ENCODE data around the gene SFRP4. TPM values are rescaled to one million over a fixed set of nuclear protein-coding genes. Genes with fewer than 3 reads are reported as not detected.

SFRP4 gene
- total RNA-seq, 2 experiments from 2014 or later, result not detected

DNA sequence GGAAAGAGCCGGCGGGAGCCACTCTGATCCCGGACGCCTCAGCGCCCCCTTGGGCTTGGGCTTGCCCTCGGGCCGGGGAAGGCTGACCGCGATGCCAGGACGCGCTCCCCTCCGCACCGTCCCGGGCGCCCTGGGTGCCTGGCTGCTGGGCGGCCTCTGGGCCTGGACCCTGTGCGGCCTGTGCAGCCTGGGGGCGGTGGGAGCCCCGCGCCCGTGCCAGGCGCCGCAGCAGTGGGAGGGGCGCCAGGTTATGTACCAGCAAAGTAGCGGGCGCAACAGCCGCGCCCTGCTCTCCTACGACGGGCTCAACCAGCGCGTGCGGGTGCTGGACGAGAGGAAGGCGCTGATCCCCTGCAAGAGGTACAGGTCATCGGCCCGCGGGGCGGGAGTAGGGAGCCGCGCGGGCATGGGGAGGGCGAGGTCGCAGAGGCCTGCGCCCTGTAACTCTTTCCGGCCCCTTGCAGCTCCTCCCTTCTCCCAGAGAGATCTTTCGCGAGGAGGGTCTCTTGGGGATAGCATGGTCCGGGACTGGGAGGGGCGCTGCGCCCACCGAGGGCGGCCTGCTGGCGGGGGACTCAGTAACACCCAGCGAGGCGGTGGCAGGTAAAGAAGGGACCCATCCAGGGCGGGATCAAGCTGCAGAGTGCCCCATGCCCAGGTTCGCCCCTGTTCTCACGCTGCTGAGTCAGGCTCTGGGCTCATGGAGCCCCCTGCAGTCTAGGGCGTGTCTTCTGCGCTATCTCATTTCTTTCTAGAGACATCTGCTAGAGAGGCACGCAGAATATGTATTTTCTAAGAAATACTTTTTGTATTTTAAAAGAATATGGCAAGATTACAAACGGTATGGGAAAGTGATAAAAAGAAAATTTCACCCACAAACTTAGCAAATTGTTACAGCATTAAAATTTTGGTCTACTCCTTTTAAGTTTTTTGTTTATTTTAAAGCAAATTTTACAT lies 4.5 kb upstream of the SFRP4 start:
- intact Hi-C loops (cut with micrococcal nuclease), result loop anchor here (1.0 to 10.0 kb wide), 2 partner anchors 74 to 257 kb away; partner anchors contain the start of gene STARD3NL
- Mint-ChIP-seq H3K4me1 (ENCODE audit: low read depth) (peaks cover 9% of the 10 kb centered on the region), H3K9me3 (peaks cover 4% of the 10 kb centered on the region), H3K27me3 (ENCODE audit: low read depth) (peaks cover 53% of the 10 kb centered on the region), H3K36me3 (ENCODE audit: low read depth) (no peaks in the 10 kb centered on the region), H3K27ac (no peak overlapping the region), H3K4me3 (peak overlapping the region; percentile 71)
- CTCF ChIA-PET, result interaction anchor here (0.5 to 1.1 kb wide), 3 partner anchors 12 to 474 kb away, joined by 3 read pairs; no protein-coding TSS in a partner anchor
- peak; percentile 27 for DNase-seq

DNA sequence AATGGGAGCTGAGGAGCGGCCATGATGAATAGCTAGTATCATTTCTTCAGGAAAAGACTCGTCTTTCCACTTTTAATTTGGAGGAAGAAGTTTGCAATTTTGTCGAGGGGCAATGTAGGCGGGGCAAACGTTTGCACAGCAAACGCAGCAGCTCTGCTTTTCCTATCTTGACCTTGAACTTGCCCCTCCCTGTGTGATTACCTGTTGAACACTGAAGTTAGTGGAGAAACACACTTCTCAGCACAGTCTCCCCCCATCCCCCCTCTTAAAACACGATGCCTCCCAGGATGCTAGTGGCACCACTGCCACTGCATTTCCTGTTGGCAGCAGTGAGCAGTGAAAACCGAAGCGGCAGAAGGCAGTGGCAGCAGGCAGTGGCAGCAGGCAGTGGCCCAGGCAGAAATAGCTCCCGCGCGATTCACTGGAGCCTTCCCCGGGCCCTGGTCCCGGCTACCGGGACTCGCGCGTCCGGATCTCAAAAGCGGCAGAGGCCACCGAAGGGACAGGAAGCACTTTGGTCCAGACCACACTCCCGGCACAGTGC lies 3.8 kb upstream of the SFRP4 start, which contains the start of gene EPDR1:
TSS of gene EPDR1 (plus strand) at position 336 of the 544 bp plus-strand sequence. CDS start 300 bp downstream, outside the sequence.
- Mint-ChIP-seq H3K36me3 (ENCODE audit: low read depth) (no peaks in the 10 kb centered on the region), H3K4me3 (peak within 1 kb of the TSS; percentile 71), H3K9me3 (no peaks in the 10 kb centered on the region), H3K27ac (no peak within 1 kb of the TSS), H3K4me1 (ENCODE audit: low read depth) (peaks cover 14% of the 10 kb centered on the region), H3K27me3 (ENCODE audit: low read depth) (peaks cover 59% of the 10 kb centered on the region)
- CTCF ChIA-PET, result interaction anchor here (0.5 to 1.1 kb wide), 2 partner anchors 13 to 475 kb away, joined by 3 read pairs; no protein-coding TSS in a partner anchor
- intact Hi-C loops (cut with micrococcal nuclease), result loop anchor here (1.0 to 10.0 kb wide), 2 partner anchors 74 to 258 kb away; partner anchors contain the start of gene STARD3NL
- DNase-seq, result peak; percentile 52

DNA sequence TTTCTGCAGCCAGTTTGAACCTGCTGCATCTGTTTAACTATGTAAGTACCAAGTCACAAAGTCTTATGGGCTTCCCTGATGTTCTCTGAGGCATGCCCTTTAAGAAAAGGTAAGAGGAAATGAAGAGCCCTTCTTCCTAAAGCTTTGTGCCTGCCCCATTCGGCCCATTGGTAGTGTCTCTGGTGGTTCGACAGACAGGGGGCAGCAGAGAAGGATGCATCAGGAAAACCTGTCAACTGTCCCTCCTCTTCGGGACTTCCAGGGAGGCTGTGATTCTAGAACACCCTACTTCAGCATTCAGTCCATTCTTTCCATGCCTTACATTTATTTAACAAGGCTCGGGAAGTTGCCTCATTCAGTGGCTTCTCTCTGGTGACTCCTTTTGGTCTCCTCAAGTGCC lies 1.9 kb upstream of the SFRP4 start:
- H3K36me3 Mint-ChIP-seq (ENCODE audit: low read depth), result no peaks in the 10 kb centered on the region
- H3K9me3 Mint-ChIP-seq, result no peaks in the 10 kb centered on the region
- H3K27ac Mint-ChIP-seq, result no peak overlapping the region
- no peak overlapping the region for H3K4me3 Mint-ChIP-seq
- CTCF ChIA-PET, result interaction anchor here (1.0 to 1.3 kb wide), 4 partner anchors 9 to 451 kb away, joined by 3 to 5 read pairs (median 3); no protein-coding TSS in a partner anchor
- intact Hi-C loops (cut with micrococcal nuclease), result loop anchor here (5.0 kb wide), 1 partner anchor 304 kb away; no protein-coding TSS in a partner anchor
- H3K27me3 Mint-ChIP-seq (ENCODE audit: low read depth), result peaks cover 62% of the 10 kb centered on the region
- H3K4me1 Mint-ChIP-seq (ENCODE audit: low read depth), result peaks cover 14% of the 10 kb centered on the region
- DNase-seq, result no peak

DNA sequence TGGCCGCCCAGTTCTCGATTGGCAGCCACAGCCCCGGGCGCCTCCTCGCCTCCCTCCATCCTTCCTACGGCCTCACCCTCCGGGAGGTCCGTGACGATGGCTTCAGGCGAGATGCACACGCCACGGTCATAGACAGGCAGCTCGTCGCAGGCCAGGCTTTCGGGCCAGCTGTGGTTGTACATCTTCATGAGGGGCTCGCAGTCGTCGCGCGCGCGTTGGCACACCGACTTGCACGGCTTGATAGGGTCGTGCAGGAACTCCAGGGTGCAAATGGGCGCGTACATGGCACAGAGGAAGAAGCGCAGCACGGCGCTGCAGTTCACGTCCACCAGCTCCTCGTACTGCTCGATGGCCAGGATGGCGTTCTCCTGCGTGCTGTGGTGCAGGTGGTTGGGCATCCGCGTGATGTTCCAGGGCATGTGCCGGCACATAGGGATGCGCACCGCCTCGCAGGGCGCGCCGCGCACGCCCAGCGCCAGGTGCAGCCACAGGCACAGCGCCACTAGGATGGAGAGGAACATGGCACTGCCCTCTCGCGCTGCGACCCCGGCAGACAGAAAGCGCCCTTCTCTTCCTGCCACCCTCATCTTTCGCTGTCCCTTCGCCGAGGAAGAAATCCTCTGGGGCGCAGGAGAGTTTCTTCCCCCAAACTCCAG lies 472 bp downstream of the SFRP4 start:
- intact Hi-C loops (cut with micrococcal nuclease), result loop anchor here (5.0 kb wide), 1 partner anchor 306 kb away; no protein-coding TSS in a partner anchor
- Mint-ChIP-seq H3K27ac (no peak overlapping the region), H3K27me3 (ENCODE audit: low read depth) (peaks cover 57% of the 10 kb centered on the region), H3K36me3 (ENCODE audit: low read depth) (no peaks in the 10 kb centered on the region), H3K4me1 (ENCODE audit: low read depth) (peaks cover 14% of the 10 kb centered on the region), H3K9me3 (no peaks in the 10 kb centered on the region), H3K4me3 (peak overlapping the region; percentile 22)
- CTCF ChIA-PET, result interaction anchor here (1.3 to 2.4 kb wide), 2 partner anchors 14 to 305 kb away, joined by 4 to 14 read pairs; no protein-coding TSS in a partner anchor
- DNase-seq, result no peak

DNA sequence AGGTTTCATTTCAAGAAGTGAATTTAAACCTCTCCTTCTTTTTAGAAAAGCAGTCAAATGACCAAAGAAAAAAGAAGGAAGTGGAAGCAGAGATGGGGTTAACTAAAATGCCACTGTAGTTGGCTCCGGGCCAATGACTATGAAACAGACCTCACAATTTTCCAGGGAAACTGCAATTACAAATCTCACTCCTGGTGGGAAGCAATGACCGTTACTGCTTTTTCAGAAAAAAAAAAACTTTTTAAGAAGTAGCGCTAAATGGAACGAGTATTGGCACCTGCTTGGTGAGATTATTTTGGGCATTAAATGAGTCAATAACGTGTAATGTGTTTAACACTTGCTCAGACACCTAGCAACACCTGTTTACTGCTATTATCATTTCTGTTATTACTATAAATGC lies 1.2 kb downstream of the SFRP4 start:
- peaks cover 60% of the 10 kb centered on the region for H3K27me3 Mint-ChIP-seq (ENCODE audit: low read depth)
- H3K9me3 Mint-ChIP-seq, result no peaks in the 10 kb centered on the region
- intact Hi-C loops (cut with micrococcal nuclease), result loop anchor here (5.0 kb wide), 1 partner anchor 307 kb away; no protein-coding TSS in a partner anchor
- CTCF ChIA-PET, result interaction anchor here (2.4 kb wide), 1 partner anchor 14 kb away, joined by 14 read pairs; no protein-coding TSS in a partner anchor
- no peak overlapping the region for H3K27ac Mint-ChIP-seq
- DNase-seq, result no peak
- peaks cover 12% of the 10 kb centered on the region for H3K4me1 Mint-ChIP-seq (ENCODE audit: low read depth)
- no peak overlapping the region for H3K4me3 Mint-ChIP-seq
- H3K36me3 Mint-ChIP-seq (ENCODE audit: low read depth), result no peaks in the 10 kb centered on the region

DNA sequence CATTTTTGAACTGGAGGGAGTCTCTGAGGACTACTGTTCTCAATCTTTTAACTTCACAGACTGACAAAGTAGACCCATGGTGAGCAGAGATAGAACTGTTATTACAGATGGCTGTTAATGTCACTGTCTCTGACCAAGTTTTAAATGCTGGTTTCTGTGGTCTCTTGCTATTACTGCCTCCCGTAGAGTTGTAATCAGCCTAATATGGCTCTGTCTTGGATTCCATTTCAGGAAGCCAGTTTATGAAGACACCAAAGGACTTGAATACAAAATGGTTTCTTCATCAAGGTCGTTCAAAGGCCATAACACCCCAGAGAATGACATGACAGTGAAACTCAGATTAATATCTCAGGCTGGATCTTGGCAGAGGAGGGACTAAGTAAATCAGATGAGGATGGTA lies 3.9 kb downstream of the SFRP4 start:
- no peak for DNase-seq
- CTCF ChIA-PET, result interaction anchor here (0.5 to 1.4 kb wide), 2 partner anchors 11 to 197 kb away, joined by 4 to 6 read pairs; no protein-coding TSS in a partner anchor
- H3K36me3 Mint-ChIP-seq (ENCODE audit: low read depth), result no peaks in the 10 kb centered on the region
- H3K4me1 Mint-ChIP-seq (ENCODE audit: low read depth), result peaks cover 10% of the 10 kb centered on the region
- H3K27ac Mint-ChIP-seq, result no peak overlapping the region
- H3K9me3 Mint-ChIP-seq, result no peaks in the 10 kb centered on the region
- no peak overlapping the region for H3K4me3 Mint-ChIP-seq
- intact Hi-C loops (cut with micrococcal nuclease), result no loop called here
- H3K27me3 Mint-ChIP-seq (ENCODE audit: low read depth), result peaks cover 41% of the 10 kb centered on the region

DNA sequence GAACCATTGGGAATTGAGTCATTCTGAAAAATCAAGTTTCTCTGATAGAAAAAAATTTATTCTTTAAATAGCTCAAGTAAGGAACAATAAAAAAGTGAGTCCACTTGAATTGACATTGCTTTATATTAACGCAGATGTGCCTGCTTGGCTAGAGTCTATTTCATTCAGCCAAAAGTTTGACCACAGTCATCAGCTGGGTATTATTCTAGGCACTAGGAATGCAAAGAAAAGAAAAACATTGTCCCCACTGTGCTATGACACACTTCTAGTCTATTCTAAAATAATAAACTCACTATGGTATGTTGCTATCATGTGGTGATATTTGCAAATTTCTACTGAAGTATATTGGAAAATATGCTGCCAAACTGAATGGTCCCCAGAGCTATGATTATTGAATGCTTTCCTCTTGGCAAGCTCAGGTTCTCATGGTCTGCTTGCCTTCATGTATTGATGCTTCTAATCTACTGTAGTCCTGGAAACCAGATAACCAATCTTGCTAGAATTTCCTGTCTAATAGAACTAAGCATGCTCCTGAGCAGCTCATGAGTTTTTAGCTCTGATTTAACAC lies 8.3 kb downstream of the SFRP4 start:
- no peak for DNase-seq
- H3K27ac Mint-ChIP-seq, result no peak overlapping the region
- H3K36me3 Mint-ChIP-seq (ENCODE audit: low read depth), result no peaks in the 10 kb centered on the region
- H3K4me3 Mint-ChIP-seq, result no peak overlapping the region
- H3K4me1 Mint-ChIP-seq (ENCODE audit: low read depth), result no peaks in the 10 kb centered on the region
- intact Hi-C loops (cut with micrococcal nuclease), result no loop called here
- peaks cover 23% of the 10 kb centered on the region for H3K27me3 Mint-ChIP-seq (ENCODE audit: low read depth)
- CTCF ChIA-PET, result no interaction called here
- no peaks in the 10 kb centered on the region for H3K9me3 Mint-ChIP-seq

DNA sequence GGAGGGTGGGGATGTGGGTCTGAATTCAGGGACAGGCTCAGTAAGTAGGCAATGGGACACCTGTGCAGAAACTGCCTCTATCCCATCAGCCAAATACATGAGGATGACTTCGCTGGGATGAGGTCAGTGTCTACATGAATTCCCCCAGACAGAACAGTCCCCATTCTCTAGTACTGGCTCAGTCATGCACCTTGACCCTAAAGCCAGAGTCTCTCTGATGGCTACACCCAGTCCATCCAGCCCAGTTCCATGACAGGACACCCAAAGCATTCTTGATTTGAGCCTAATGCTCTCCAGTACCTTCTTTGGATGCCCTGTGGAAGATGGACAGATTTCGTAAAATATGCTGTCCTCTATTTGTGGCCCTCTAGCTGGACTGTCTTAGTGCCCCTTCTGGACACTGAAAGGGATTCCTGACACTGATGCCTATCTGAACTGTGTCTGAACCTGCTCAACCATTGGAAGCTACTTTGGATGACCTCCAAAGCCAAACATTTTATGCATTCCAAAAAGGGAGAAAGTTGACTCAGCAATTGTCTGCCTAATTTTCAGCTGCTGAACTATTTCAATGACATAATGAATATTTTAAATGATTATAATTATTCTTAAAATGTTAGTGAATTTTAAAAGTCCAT lies 14.6 kb downstream of the SFRP4 start:
- H3K4me3 Mint-ChIP-seq, result no peak overlapping the region
- CTCF ChIA-PET, result interaction anchor here (0.6 to 2.9 kb wide), 14 partner anchors 10 to 989 kb away, joined by 3 to 14 read pairs (median 4); partner anchors contain the start of gene SFRP4

DNA sequence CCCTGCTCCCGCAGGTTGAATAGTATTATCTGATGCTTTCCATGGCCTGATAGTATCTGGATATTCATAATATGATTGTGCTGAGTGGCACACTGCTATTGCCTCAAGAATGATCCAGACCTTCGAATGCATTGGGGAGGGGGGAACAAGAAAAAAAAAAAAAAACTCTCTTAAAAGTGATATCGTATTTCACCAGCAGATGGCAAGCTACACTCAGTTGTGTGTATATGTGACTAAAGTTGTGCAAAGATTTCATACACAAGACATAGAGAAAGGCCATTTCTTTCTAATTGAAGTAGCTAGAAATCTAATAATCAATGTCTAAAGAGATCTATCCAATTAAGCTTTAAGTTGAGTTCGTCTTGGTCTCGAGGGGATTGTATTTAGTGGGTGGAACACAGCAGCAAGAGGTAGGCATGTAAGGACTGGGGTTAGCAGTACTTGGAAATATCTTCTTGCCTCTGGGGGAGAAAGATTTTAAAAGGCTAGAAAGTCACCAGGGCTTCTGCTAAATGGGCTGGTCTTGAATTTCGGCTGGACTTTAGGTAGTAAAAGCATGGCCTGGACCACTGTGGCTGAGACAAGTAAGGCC lies 15.3 kb downstream of the SFRP4 start:
- Mint-ChIP-seq H3K27me3 (ENCODE audit: low read depth) (peaks cover 4% of the 10 kb centered on the region), H3K36me3 (ENCODE audit: low read depth) (no peaks in the 10 kb centered on the region), H3K9me3 (no peaks in the 10 kb centered on the region), H3K27ac (no peak overlapping the region), H3K4me3 (no peak overlapping the region), H3K4me1 (ENCODE audit: low read depth) (peaks cover 2% of the 10 kb centered on the region)
- intact Hi-C loops (cut with micrococcal nuclease), result loop anchor here (1.0 to 5.0 kb wide), 5 partner anchors 204 to 473 kb away; no protein-coding TSS in a partner anchor
- CTCF ChIA-PET, result interaction anchor here (0.6 to 2.9 kb wide), 13 partner anchors 11 to 989 kb away, joined by 3 to 14 read pairs (median 4); partner anchors contain the start of gene SFRP4
- DNase-seq, result no peak

More for the DNA sequence above, 14.6 kb downstream of the SFRP4 start:
- no peaks in the 10 kb centered on the region for H3K36me3 Mint-ChIP-seq (ENCODE audit: low read depth)
- DNase-seq, result no peak
- intact Hi-C loops (cut with micrococcal nuclease), result loop anchor here (1.0 to 5.0 kb wide), 5 partner anchors 203 to 472 kb away; no protein-coding TSS in a partner anchor
- peaks cover 2% of the 10 kb centered on the region for H3K4me1 Mint-ChIP-seq (ENCODE audit: low read depth)
- no peak overlapping the region for H3K27ac Mint-ChIP-seq
- no peaks in the 10 kb centered on the region for H3K9me3 Mint-ChIP-seq
- peaks cover 6% of the 10 kb centered on the region for H3K27me3 Mint-ChIP-seq (ENCODE audit: low read depth)

DNA sequence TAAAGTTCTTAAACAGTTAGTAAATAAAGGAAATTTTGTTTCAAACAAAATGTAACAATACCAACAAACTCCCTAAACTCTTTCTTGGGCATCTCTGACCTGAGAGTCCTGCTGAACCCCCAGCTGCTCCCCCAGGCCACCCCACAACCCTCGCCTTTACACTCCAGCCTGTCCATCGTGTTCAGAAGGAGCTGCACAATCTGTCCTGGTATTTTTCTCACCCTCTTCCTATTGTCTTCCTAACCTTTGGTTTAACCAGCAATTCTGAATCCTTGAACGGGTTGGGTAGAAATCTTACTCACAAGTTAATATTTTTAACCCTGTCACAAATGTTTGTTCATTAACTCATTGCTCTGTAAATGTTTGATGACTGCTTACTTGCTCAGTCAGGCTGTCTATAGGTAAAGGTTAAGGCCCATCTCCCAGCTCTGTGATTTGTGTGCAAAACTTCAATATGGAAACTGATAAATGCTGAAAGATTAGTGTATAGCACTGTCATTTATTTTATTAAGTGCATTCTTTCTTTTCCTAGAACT lies 16.8 kb downstream of the SFRP4 start:
- H3K4me3 Mint-ChIP-seq, result no peak overlapping the region
- H3K9me3 Mint-ChIP-seq, result no peaks in the 10 kb centered on the region
- H3K27ac Mint-ChIP-seq, result no peak overlapping the region

More for the DNA sequence above, 16.8 kb downstream of the SFRP4 start:
- CTCF ChIA-PET, result no interaction called here
- no peak for DNase-seq
- Mint-ChIP-seq H3K4me1 (ENCODE audit: low read depth) (peaks cover 2% of the 10 kb centered on the region), H3K36me3 (ENCODE audit: low read depth) (no peaks in the 10 kb centered on the region), H3K27me3 (ENCODE audit: low read depth) (peaks cover 4% of the 10 kb centered on the region)
- intact Hi-C loops (cut with micrococcal nuclease), result loop anchor here (2.0 to 5.0 kb wide), 2 partner anchors 418 to 469 kb away; no protein-coding TSS in a partner anchor

All from activated naive CD4-positive, alpha-beta T cell treated with anti-CD3 and anti-CD28 coated beads for 36 hours (primary cell).